Right kidney (tissue), 1 donor: Measurements from ENCODE around the gene CORO2A.
A peak's percentile ranks its signal among the peaks of the same experiment; 100 is the strongest.
"Not testable (repeated sequence)": the region's sequence is repeated elsewhere in the genome, so short reads cannot be mapped to it uniquely, and the experiment has no call there.

Experiments
- DNase-seq: peaks from one replicate; pipeline ENCODE4 v3.0.0-alpha.2; 2016

Gene CORO2A

DNA sequence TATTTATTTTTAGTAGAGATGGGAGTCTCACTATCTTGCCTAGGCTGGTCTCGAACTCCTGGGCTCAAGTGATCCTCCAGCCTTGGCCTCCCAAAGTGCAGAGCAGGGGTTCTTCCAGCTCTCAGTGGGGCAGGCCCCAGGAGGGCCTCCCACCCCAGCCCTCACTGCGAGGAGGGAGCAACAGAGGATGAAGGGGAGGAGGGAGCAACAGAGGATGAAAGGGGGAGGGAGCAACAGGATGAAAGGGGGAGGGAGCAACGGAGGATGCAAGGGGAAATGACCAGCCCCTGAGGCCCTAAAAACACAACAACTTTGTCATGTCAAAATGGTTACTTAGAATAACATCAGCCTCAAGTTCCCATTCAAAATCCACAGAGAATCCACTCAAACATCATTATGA lies 83.4 kb downstream of the CORO2A start:
- no peak for DNase-seq

GRCh38 chr9:98108531-98109031 lies 83.9 kb downstream of the CORO2A start:
- no peak for DNase-seq

GRCh38 chr9:98107926-98108325 lies 84.5 kb downstream of the CORO2A start:
- DNase-seq: no peak

GRCh38 chr9:98105006-98105405 lies 87.4 kb downstream of the CORO2A start:
- DNase-seq: no peak

DNA sequence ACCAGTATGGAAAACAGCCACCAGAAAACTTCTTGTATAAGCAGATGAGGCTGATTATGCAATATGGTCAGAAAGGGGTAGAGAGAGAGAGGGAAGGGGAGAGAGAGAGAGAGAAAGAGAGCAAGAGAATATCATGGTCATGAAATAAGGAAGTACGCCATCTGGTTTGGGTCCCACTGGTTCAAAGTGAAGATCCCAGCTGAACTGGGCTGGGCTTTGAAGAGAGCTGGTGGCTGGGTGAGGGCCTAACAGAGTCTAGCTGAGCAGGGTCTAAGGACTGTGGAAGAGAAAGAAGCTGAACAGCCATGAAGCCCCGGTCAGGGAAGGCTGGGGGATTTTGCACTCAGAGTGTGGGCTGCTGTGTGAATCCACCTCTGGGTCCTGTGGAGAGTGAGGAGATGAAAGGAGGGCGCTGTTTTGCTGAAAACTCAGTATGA lies 88.0 kb downstream of the CORO2A start:
- DNase-seq: no peak

GRCh38 chr9:98101868-98102273 lies 90.6 kb downstream of the CORO2A start:
- DNase-seq: no peak

DNA sequence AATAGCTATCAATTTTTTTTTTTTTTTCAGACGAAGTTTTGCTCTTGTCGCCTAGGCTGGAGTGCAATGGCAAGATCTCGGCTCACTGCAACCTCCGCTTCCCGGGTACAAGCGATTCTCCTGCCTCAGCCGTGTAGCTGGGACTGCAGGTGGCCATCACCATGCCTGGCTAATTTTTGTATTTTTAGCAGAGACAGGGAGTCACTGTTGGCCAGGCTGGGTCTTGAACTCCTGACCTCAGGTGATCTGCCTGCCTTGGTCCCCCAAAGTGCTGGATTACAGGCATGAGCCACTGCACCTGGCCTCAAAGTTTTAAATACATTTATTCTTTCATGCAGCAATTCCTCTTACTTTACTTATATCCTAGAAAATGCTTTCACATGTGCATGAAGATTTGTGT lies 91.0 kb downstream of the CORO2A start:
- no peak for DNase-seq

DNA sequence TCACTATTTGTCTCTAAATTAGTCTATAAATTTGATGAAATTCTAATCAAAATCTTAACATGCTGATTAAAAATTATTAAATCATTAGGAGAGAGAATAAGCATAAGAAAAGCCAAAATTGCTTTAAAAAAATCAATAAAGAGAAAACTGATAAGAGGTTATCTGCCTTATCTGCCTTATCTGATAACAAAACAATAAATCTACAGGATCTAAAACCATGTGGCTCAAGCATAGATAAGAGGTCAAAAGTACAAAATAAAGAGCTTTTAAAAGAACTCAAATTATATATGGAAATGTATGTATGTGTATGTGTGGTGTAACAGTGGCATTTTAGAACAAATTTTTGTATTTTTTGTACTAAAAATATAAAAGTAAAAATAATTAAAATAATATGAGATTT lies 92.0 kb downstream of the CORO2A start:
- no peak for DNase-seq

GRCh38 chr9:98099898-98100297 lies 92.5 kb downstream of the CORO2A start:
- no peak for DNase-seq

DNA sequence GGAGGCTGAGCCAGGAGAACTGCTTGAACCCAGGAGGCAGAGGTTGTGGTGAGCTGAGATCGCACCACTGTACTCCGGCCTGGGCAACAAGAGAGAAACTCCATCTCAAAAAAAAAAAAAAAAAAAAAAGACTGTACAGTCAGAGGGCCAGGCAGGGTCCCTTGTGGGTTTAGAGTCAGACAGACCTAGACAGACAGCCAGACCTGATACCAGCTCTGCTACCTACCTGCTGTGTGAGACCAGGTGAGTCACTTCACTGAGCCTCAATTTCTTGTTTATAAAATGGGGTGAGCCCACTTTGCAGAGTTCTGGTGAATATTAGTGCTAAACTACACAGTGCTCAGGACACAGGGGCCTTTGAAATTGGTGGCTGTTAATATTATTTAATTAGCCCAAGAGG lies 93.1 kb downstream of the CORO2A start:
- DNase-seq: no peak

- no peak for DNase-seq
Measured at GRCh38 chr9:98097836-98098235, 94.6 kb downstream of the CORO2A start.

DNA sequence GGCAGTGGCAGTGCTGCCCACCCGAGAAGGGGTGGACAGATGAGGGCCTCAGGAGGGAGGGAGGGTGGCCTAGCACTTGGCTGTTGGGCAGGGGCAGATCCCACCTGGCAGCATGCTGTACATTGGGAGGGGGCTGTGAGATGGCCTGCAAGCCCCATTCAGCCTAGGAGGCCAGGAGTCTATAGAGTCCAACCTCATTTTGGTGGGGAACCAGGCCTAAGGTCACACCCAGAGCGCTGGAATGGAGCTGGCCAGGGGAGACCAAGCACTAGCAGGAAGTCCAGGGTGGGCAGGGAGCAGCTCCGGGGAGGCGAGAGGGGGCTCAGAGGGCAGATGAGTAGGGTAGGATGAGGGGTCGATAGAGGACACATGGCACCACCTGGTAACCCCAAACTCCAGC lies 96.3 kb downstream of the CORO2A start:
- no peak for DNase-seq

DNA sequence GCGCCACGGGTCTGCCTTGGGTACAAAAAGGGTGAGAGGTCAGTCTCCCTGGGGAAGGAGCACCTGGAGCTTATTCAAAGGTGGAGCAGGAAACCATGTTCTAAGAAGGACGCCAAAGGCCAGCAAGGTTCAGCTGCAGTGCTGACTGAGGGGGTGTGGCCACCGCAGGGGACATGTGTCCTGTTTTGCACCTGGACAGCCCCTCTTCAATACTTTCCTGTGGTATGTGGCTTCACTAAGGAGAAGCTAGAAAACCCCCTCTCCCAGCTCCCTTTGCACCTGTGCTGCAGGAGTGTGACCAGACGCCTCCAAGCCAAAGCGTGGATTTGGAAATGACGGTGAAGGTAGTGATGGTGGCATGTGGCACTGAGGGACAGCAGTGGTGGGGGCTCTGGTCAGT lies 97.0 kb downstream of the CORO2A start:
- DNase-seq: no peak

DNA sequence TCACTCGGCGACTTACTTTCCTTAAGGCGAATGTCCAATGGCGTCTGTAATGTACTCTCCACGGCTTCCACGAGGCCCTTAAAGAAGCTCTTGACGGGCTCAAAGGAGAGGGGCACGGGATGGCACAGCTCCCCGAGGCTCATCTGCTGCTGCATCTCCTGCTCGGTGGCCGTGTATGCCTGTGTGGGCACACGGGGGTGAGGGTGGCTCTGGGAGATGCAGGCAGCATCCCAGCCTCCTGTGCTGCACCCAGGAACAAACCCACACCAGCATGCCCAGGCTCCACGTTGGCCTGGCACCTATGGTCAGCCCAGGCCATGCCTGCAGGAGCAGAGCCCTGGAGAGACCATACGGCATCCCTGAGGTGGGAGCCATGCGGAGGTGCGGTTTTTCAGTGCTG lies 97.6 kb downstream of the CORO2A start:
- DNase-seq: no peak

- no peak for DNase-seq
Measured at GRCh38 chr9:98094316-98094715, 98.1 kb downstream of the CORO2A start.

GRCh38 chr9:98092613-98092931 lies 99.9 kb downstream of the CORO2A start:
- DNase-seq: no peak

DNA sequence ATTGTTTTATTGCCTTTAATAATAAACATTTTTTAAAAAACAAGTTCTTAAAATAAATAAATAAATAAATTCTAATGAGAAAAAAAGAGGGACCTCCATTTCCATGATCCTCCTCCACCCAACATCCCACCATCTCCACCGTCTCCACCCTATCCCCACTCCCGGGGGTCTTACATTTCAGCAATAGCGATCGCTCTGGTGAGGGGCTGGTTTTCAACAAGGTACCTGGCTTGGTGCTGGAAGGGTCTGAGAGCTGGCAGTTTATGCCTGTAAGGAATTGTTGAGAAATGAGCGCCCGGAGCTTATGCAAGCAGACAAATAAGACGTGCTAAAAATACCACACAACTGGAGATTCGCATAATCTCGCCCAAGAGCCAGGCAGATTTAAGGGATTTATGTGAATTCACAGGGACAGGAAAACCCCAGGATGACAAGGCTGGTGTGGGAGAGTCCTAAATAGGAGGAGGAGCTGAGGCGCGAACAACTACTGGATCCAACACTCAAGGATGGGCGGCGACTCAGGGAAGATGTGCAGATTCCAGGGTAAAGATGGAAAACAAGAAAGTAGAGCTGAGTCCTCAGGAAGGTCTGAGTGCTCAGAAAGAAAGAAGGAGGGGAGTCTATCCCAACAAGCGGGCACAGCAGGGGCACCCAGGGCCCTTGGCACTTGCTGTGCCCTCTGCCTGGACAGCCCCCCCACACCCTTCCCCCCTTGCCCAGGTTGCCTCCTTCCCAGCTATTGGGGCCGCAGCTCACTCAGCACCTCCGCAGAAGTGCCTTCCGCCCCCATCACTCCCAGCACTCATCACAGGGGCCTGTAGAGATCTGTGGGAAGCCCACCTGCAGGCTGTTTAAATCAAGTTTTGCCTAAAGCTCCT lies 100.5 kb downstream of the CORO2A start:
- DNase-seq: no peak

GRCh38 chr9:98090674-98091073 lies 101.8 kb downstream of the CORO2A start:
- not testable (repeated sequence) for DNase-seq

DNA sequence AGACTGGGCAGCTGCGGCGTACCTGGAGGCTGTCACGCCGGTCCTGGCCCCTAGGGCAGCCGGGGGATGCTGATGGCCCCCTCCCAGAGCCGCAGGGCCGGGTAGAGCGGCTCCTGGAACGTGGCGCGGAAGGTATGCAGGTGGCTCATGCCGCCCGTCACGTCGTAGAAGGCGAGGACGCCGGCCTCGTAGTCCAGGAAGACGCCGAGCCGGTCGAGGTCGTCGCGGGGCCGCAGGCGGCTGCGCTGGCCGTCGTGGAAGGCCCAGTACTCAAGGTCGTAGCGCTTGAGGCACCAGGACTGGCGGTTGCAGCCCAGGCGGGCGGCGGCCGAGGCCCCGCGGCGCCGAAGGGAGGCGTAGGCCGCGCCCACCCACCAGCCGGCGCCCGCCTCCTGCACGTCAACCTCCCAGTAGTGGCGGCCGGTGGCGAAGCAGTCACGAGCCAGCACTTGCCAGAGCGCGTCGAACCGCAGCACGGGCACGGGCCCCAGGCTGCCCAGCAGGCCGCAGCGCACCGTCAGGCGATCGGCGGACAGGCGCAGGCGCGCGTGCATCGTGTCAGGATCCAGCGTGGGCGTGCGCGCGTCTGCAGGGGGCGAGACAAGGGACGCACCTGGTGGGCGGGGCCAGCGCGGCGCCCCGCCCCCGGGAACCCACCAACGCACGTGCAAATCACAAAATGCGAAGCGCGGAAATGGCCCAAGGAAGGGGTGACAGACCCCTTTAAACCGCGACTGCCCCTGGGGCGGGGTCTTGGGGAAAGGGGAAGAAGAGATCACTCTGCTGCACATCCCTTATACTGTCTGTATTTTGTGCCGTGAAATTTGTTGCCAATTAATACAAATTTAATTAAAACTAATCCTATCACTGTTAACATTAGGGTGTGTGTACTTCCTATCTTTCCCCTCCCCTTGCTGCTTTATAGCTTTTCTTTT lies 104.8 kb downstream of the CORO2A start:
- DNase-seq: peak; percentile 84

GRCh38 chr9:98086461-98086860 lies 106.0 kb downstream of the CORO2A start:
- DNase-seq: no peak

DNA sequence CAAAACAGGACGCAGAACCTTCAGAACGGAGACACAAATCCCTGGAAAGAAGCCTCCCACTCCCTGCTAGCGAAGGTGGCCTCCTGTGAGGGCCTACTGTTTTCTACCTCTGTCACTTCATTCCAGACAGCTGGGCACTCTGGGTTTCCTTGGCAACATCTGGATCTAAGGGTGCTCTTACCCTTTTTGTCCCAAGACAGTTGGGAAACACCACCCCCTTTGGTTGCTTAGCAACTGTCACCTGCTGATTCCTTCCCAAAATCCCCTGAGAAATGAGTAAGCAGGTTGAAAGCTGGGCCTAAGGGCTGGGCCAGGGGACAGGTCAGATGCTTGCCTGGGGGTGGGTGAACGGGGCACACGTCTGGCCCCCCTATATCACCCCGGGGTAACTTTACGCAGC lies 106.5 kb downstream of the CORO2A start:
- no peak for DNase-seq

DNA sequence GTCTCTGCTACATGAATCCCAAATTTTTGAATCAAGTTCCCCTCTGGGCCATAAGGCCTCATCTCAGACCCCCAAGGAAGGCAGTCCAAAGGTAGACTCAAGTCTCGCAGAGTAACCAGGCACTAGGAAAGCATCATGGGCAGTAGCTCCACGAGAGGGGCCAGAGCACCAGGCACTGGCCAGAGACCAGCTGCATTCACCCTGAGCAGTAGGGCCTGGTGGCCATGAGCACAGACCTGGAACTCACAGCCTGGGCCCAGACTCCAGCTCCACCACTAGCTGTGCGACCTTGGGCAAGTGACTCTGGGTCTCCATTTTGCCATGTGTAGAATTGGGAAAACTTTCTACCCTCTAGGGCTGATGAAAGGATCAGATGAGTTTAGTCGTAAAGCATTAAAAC lies 107.4 kb downstream of the CORO2A start:
- no peak for DNase-seq

GRCh38 chr9:98084396-98084795 lies 108.0 kb downstream of the CORO2A start:
- DNase-seq: no peak
